C4-2B (cell line): ENCODE data around the gene METAP1D.

Source experiments
- H3K27ac ChIP-seq: fragments of 450-650 bp; 2 replicates; pipeline ENCODE4 v1.5.1; 2017
- ZFX ChIP-seq: fragments of 450-650 bp; IDR thresholded peaks from 2 replicates; pipeline ENCODE4 v1.6.1; 2017
- TF ChIP-seq, protein P1 (sequence below): fragments of 450-650 bp; conservative IDR thresholded peaks from 2 replicates; pipeline ENCODE4 v1.5.1; 2017; ENCODE audit warnings: mild to moderate bottlenecking

Gene METAP1D

DNA sequence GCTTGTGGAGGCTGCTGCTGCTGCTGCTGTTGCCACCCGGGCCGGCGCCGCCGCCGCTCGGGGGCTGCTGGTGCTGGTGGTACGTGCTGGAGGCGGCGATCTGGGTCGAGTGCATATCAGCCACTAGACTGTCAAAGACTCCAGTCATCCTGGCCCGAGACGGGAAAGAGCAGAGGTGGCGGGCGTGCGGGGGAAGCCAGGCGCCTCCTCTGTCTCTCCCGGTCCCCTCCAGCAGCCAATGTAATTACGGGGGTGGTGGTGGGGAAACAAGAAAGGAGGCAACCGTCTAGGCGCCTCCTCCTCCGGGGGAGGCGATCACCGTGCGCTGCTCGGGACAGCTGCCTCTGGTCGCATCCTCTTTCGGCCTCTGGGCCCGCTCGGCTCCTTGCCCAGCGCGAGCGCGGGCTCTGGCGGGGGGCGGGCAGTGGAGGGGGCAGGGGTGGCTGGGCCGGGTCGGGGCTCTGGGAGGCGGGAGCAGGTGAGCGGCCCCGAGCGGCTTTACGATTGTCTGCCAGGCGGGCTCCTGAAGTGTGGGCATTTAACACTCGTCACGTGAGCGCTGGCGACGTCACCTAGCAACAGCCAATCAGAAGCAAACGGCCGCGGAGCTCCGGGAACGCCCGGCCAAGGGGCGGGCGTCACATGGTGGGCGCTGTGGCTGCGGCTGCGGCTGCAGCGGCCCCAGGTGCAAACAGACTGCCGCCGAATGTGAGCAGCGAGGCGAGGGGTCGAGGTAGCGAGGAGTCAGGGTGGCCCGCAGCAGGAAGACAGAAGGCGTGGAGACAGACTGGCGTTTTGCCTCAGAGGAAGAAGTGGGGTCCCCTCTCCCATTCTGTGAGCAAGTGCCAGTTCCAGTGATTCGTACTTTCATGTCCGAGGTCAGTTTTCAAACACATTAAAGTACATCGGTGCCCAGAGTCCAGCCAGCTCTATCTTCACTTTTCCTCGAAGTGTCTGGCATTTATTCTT lies 102.9 kb downstream of the METAP1D start, which contains the start of gene DLX2:
DLX2 (minus strand) TSS at position 510 of the 969 bp plus-strand sequence; CDS start at position 148, 362 bp downstream.
- peak within 1 kb of the TSS; percentile 62 for H3K27ac ChIP-seq

GRCh38 chr2:172103471-172104272 lies 103.9 kb downstream of the METAP1D start:
- H3K27ac ChIP-seq = no peak overlapping the region
- TF ChIP-seq, protein P1, sequence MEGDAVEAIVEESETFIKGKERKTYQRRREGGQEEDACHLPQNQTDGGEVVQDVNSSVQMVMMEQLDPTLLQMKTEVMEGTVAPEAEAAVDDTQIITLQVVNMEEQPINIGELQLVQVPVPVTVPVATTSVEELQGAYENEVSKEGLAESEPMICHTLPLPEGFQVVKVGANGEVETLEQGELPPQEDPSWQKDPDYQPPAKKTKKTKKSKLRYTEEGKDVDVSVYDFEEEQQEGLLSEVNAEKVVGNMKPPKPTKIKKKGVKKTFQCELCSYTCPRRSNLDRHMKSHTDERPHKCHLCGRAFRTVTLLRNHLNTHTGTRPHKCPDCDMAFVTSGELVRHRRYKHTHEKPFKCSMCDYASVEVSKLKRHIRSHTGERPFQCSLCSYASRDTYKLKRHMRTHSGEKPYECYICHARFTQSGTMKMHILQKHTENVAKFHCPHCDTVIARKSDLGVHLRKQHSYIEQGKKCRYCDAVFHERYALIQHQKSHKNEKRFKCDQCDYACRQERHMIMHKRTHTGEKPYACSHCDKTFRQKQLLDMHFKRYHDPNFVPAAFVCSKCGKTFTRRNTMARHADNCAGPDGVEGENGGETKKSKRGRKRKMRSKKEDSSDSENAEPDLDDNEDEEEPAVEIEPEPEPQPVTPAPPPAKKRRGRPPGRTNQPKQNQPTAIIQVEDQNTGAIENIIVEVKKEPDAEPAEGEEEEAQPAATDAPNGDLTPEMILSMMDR = peak; percentile 95
- TF ChIP-seq ZFX = no peak

More for the DNA sequence above, 102.9 kb downstream of the METAP1D start, which contains the start of gene DLX2:
- TF ChIP-seq, protein P1 = no peak
- TF ChIP-seq ZFX = no peak

GRCh38 chr2:172105471-172106107 lies 105.8 kb downstream of the METAP1D start:
- TF ChIP-seq ZFX = no peak
- TF ChIP-seq, protein P1 = no peak
- no peak overlapping the region for H3K27ac ChIP-seq

DNA sequence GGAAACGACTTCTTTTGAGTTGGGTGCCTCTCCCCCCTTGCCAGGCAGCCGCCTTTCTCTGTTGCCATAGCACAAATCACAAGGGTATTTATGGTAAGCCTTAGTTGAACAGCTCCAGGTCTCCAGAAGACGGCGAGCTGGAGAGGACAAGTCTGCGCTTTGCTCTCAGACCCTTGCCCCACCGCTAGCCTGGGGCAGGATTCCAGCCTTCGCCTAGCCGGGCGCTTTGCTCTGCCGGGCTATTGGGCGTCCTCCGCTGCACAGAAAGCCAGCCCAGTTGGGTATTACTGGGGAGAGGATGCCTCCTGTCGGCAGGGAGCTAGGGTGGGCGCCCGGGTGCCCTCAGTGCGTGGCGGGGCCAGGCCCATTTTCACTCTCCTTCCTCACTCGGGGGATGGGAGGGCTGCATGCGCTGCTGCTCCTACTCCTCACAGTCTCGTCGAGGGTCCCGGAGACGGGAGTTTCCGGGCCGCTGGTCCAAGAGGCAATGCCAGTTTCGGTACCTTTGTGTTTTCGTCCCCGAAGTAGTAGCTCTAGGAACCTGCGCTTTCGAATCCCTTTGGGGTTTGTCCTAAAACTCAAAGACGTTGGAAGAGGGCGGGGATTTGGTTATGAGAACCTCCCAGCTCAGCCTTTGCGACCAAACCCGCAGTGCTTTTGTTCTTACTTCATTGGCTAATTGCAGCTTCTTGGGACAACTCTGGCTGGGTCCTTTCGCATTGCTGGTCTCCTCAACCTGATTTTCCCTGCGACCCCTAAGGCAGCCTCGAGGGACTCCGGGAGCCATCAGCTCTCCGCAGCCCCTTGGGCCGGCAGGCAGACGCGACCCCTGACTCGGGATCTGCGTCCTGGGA lies 106.6 kb downstream of the METAP1D start:
- no peak overlapping the region for H3K27ac ChIP-seq
- TF ChIP-seq, protein P1 = peak; percentile 14; the same call in 1 of the 2 replicates
- no peak for TF ChIP-seq ZFX

DNA sequence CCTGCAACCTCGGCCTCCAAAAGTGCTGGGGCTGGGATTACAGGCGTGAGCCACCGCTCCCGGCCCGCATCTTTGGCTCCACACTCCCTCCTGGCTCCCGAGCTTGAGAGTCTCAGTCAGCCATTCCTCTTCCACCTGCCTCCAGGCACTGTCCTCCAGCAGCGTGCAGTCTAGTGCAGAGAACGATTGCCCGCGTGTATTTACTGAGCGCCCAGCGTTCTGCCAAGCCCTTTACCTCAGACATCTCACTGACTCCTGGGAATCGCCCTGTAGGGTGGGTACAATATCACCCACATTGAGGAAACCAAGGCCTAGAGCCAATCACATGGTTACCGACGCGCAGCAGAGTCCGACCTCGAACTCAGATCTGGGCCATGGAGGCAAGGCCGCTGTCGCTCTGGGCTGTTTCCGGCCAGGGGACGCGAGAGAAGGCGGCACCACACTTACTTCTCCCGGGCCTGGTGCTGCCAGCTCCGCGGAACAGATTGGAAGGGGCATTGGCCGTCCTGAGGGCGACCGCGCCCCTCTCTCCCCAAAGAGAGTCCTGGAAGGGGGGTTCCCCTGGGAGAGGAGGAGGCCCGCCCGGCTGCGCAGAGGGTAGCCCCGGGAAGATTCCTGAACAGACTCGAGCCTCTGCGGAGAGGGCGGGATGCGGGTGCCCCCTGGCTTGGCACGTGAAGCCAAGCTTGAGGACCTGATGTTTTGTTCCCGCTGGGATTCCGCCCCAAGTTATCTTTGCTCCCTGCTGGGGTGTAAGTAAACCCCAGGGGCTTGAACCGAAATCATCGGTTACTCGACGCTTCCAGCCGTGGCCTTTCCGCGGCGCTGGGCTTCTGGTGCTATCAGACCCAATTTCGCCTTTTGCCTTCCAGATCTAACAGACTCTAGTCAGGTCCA lies 108.2 kb downstream of the METAP1D start:
- no peak for TF ChIP-seq ZFX
- TF ChIP-seq, protein P1 = no peak
- H3K27ac ChIP-seq = no peak overlapping the region

DNA sequence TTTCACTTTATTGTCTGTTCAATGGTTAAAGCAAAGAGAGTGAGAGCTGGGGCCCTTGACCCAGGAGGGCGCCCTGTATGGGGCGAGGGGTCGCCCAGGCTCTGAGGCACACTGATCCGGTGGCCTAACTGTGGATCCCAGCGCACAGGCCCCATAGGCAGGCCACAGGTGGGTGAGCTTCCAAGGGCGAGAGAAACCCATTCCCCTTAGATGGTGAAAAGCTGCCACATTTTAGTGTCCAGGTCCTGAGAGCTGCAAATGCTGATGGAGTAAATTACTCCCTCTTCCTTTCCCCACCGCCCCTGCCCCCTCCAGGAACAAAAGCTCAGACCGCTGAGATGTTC lies 108.8 kb downstream of the METAP1D start:
- H3K27ac ChIP-seq = no peak overlapping the region
- no peak for TF ChIP-seq ZFX
- TF ChIP-seq, protein P1 = no peak
